Activated T-cell treated with anti-CD3 and anti-CD28 coated beads, Interleukin-2, amount 50 U/mL, for 24 hours (primary cell): ENCODE measurements around the gene APLP2.

Experiments used
- DNase-seq: peaks from one replicate; pipeline ENCODE4 v3.0.0-alpha.2; 2020
- H3K27ac Mint-ChIP-seq: 2 replicates; pipeline ENCODE4 v1.8.0; 2020; ENCODE audit warnings: mild to moderate bottlenecking, mixed read lengths
- H3K27me3 Mint-ChIP-seq: 2 replicates; pipeline ENCODE4 v1.8.0; 2020; ENCODE audit warnings: mixed read lengths
- H3K36me3 Mint-ChIP-seq: 2 replicates; pipeline ENCODE4 v1.8.0; 2020; ENCODE audit warnings: low read depth, mixed read lengths
- H3K4me1 Mint-ChIP-seq: 2 replicates; pipeline ENCODE4 v1.8.0; 2020; ENCODE audit warnings: low read depth, mixed read lengths
- H3K4me3 Mint-ChIP-seq: 2 replicates; pipeline ENCODE4 v1.8.0; 2020; ENCODE audit warnings: mild to moderate bottlenecking, moderate library complexity, mixed read lengths
- H3K9me3 Mint-ChIP-seq: 2 replicates; pipeline ENCODE4 v1.8.0; 2020; ENCODE audit warnings: mixed read lengths

The APLP2 gene

DNA sequence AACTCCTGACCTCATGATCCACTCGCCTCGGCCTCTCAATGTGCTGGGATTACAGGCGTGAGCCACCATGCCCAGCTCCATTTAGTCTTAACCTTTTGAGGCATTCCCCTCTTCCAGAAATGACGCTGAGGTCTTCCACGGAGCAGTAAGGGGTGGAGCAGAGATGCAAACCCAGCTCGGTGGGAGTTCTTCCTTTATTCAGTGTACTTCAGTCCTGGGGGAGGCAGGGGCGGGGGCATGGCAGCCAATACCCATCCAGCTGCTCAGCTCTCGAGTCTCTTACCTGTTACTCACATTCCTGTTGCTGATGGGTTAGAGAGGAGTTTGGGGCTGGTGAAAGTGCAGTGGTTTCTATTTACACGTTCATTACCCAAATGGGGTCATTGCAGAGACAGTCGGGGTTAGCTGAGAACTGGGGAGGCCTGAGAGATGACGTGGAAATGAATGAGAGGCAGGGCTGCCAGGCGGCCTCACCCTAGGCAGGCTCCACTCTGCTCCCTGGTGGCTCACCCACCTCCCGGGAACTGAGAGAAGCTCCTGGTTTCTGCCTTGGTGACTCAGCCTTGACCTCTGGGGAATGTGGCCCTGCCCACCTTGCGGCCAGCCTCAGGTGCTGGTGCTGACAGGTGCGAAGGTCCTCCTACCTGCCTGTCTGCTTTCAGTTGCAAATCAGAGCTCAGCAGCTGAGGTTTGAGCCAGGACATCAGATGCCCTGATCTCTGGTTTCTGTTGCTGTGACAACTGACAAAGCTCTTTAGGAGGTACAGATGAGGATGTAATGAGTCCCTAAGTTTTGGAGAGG is 76.5 kb downstream of the APLP2 start:
- no peaks in the 10 kb centered on the region for H3K9me3 Mint-ChIP-seq
- H3K27me3 Mint-ChIP-seq: no peaks in the 10 kb centered on the region
- peaks cover 34% of the 10 kb centered on the region for H3K36me3 Mint-ChIP-seq
- no peak overlapping the region for H3K4me3 Mint-ChIP-seq
- H3K27ac Mint-ChIP-seq: no peak overlapping the region
- H3K4me1 Mint-ChIP-seq: peaks cover 14% of the 10 kb centered on the region
- DNase-seq: no peak

- Mint-ChIP-seq H3K27me3 (peaks cover under 1% of the 10 kb centered on the region), H3K36me3 (peaks cover 28% of the 10 kb centered on the region), H3K27ac (no peak overlapping the region), H3K4me3 (no peak overlapping the region), H3K9me3 (no peaks in the 10 kb centered on the region), H3K4me1 (peaks cover 14% of the 10 kb centered on the region)
- no peak for DNase-seq
Observed at GRCh38 chr11:130146796-130147195, 77.1 kb downstream of the APLP2 start.

- Mint-ChIP-seq H3K9me3 (no peaks in the 10 kb centered on the region), H3K36me3 (peaks cover 12% of the 10 kb centered on the region), H3K4me1 (peaks cover 14% of the 10 kb centered on the region), H3K4me3 (no peak overlapping the region), H3K27ac (no peak overlapping the region), H3K27me3 (peaks cover 5% of the 10 kb centered on the region)
- DNase-seq: no peak
Observed at GRCh38 chr11:130148796-130149326, 79.2 kb downstream of the APLP2 start.

- H3K27ac Mint-ChIP-seq: no peak overlapping the region
- DNase-seq: no peak
- H3K4me1 Mint-ChIP-seq: peaks cover 14% of the 10 kb centered on the region
Observed at GRCh38 chr11:130150790-130151189, 81.1 kb downstream of the APLP2 start.

GRCh38 chr11:130151196-130151595 is 81.5 kb downstream of the APLP2 start:
- no peak overlapping the region for H3K4me3 Mint-ChIP-seq
- H3K9me3 Mint-ChIP-seq: no peaks in the 10 kb centered on the region
- peaks cover 12% of the 10 kb centered on the region for H3K4me1 Mint-ChIP-seq
- peaks cover 5% of the 10 kb centered on the region for H3K27me3 Mint-ChIP-seq
- H3K27ac Mint-ChIP-seq: no peak overlapping the region
- DNase-seq: no peak
- H3K36me3 Mint-ChIP-seq: no peaks in the 10 kb centered on the region

More at GRCh38 chr11:130150790-130151189, 81.1 kb downstream of the APLP2 start:
- Mint-ChIP-seq H3K36me3 (no peaks in the 10 kb centered on the region), H3K9me3 (no peaks in the 10 kb centered on the region), H3K4me3 (no peak overlapping the region), H3K27me3 (peaks cover 5% of the 10 kb centered on the region)

DNA sequence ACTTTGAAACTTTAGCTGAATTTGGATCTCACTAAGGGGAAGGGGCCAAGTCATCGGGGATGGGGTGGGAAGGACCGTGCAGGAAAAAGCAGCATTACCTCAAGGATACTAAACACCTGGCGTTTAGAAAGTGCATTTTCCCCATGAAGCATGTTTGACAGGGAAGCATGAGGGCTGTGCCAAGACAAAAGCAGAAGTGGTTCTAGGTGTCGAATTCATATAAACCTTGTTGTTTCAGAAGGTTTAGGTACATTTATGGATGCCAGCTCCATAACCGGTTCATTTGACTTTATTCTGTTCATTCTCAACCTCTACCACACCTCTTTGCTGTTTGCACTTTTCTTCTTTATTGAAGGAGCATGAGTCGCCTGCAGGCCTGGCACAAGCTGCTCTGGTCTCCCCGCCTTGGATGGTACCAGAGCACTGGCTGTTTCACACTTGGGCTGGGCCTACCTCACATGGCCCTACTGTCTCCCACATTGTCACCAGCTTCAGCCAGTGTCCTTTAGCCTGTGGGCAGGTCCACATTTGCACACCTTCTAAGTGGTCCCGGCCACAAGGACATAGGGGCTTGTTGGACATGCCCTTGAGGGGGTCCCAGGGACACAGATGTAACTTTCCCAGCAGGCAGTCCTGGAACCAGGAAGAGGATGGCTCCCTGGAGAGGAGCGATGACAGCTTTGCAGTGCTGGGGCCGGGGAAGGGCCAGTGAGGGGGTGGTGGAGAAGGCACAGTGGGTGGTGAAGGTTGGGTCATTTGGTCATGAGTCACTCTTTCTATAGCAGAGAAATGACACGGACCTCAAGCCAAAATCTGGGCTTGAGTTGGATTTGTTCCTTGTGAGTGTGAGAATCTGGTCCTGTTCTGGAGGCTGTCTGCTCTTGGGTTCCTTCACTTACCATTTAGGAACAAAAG is 86.7 kb downstream of the APLP2 start:
- Mint-ChIP-seq H3K27me3 (peaks cover 46% of the 10 kb centered on the region), H3K4me1 (peaks cover 7% of the 10 kb centered on the region), H3K36me3 (no peaks in the 10 kb centered on the region), H3K27ac (no peak overlapping the region), H3K4me3 (no peak overlapping the region), H3K9me3 (no peaks in the 10 kb centered on the region)
- no peak for DNase-seq

DNA sequence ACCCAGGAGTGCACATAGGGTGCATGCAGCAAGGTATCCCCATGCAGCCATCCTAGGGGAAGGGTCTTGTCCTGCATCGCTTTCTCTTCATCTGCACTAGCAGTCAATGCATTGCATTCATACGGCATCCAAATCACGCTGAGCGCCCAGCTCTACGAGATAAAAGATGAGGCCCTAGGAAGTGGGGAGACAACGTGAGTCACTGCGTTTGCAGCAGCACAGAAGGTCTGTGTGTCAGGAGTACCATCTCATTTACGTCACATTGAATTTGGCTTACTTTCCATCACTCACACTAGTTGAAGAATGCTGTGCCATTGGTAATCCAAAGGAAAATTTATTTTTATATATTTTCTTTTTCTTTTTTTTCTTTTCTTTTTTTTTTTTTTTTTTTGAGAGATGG is 87.4 kb downstream of the APLP2 start:
- H3K27me3 Mint-ChIP-seq: peaks cover 50% of the 10 kb centered on the region
- no peaks in the 10 kb centered on the region for H3K36me3 Mint-ChIP-seq
- no peak for DNase-seq
- H3K27ac Mint-ChIP-seq: no peak overlapping the region
- no peak overlapping the region for H3K4me3 Mint-ChIP-seq
- H3K9me3 Mint-ChIP-seq: no peaks in the 10 kb centered on the region
- peaks cover 9% of the 10 kb centered on the region for H3K4me1 Mint-ChIP-seq

DNA sequence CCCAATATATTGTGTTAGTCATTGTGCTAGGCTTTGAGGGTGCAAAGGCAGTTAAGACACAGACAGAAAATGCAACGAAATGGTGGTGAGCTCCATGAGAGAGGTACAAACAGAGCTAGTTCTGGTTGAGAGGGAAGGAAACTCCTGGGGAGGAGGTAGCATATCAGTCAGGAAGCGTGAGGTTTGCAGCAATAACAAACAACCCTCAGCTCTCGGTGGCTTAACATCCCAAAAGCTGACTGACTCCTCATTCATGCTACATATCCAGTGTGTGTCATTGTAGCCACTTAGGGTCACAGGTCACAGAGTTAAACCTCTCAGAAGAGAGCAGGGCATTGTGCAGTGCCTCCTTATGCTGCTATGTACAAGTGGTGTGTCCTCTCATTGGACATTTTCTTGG is 88.1 kb downstream of the APLP2 start:
- no peak for DNase-seq
- peaks cover 55% of the 10 kb centered on the region for H3K27me3 Mint-ChIP-seq
- H3K36me3 Mint-ChIP-seq: no peaks in the 10 kb centered on the region
- H3K4me1 Mint-ChIP-seq: peaks cover 9% of the 10 kb centered on the region
- no peaks in the 10 kb centered on the region for H3K9me3 Mint-ChIP-seq
- H3K27ac Mint-ChIP-seq: no peak overlapping the region
- H3K4me3 Mint-ChIP-seq: no peak overlapping the region

- Mint-ChIP-seq H3K27ac (no peak overlapping the region), H3K36me3 (no peaks in the 10 kb centered on the region), H3K27me3 (peaks cover 68% of the 10 kb centered on the region), H3K4me3 (no peak overlapping the region), H3K9me3 (no peaks in the 10 kb centered on the region), H3K4me1 (peaks cover 10% of the 10 kb centered on the region)
- DNase-seq: no peak
Observed at GRCh38 chr11:130159139-130159538, 89.4 kb downstream of the APLP2 start.

DNA sequence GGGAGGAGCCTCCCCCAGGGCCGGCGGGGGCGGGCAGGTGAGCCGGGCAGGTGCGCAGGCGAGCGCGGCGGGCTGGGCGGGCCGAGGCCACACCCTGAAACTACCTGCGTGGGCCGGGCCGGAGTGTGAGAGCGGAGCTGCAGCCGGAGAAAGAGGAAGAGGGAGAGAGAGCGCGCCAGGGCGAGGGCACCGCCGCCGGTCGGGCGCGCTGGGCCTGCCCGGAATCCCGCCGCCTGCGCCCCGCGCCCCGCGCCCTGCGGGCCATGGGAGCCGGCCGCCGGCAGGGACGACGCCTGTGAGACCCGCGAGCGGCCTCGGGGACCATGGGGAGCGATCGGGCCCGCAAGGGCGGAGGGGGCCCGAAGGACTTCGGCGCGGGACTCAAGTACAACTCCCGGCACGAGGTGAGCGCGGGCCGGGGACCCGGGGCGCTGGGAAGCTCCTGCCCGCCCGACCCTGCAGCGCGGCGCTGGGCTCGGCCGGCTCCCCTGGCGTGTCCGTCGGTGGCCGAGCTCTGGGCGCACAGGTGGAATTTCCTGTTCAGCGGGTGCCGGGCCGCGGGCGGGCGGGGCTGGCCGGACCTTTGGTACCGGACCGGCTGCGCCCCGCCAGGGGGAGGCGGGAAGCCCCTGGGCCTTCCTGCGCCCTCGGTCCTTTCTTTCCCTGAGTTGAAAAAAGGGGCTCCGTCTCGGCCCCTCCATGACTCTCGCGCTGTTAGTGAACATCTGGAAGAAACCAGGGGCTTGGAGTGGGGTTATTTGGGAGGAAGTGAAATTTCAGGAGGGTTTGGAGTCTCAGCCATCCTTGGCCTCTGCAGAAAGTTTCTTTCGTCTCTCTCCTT is 90.2 kb downstream of the APLP2 start, which contains the start of gene ST14:
TSS of gene ST14 (plus strand) at position 126 of the 841 bp plus-strand sequence. CDS start at position 324, 198 bp downstream.
- no peaks in the 10 kb centered on the region for H3K9me3 Mint-ChIP-seq

GRCh38 chr11:130160498-130161155 is 90.9 kb downstream of the APLP2 start:
- no peaks in the 10 kb centered on the region for H3K9me3 Mint-ChIP-seq
- no peak overlapping the region for H3K27ac Mint-ChIP-seq
- peaks cover 10% of the 10 kb centered on the region for H3K4me1 Mint-ChIP-seq
- H3K27me3 Mint-ChIP-seq: peaks cover 78% of the 10 kb centered on the region
- no peaks in the 10 kb centered on the region for H3K36me3 Mint-ChIP-seq
- H3K4me3 Mint-ChIP-seq: peak overlapping the region; percentile 53
- no peak for DNase-seq

More for the DNA sequence above, 90.2 kb downstream of the APLP2 start, which contains the start of gene ST14:
- no peak for DNase-seq
- Mint-ChIP-seq H3K36me3 (no peaks in the 10 kb centered on the region), H3K4me1 (peaks cover 10% of the 10 kb centered on the region), H3K4me3 (peak within 1 kb of the TSS; percentile 53), H3K27ac (no peak within 1 kb of the TSS), H3K27me3 (peaks cover 70% of the 10 kb centered on the region)

- Mint-ChIP-seq H3K9me3 (no peaks in the 10 kb centered on the region), H3K4me1 (peaks cover 10% of the 10 kb centered on the region), H3K27ac (no peak overlapping the region), H3K4me3 (no peak overlapping the region), H3K27me3 (peaks cover 82% of the 10 kb centered on the region), H3K36me3 (no peaks in the 10 kb centered on the region)
- DNase-seq: no peak
Observed at GRCh38 chr11:130161441-130162145, 91.9 kb downstream of the APLP2 start.

DNA sequence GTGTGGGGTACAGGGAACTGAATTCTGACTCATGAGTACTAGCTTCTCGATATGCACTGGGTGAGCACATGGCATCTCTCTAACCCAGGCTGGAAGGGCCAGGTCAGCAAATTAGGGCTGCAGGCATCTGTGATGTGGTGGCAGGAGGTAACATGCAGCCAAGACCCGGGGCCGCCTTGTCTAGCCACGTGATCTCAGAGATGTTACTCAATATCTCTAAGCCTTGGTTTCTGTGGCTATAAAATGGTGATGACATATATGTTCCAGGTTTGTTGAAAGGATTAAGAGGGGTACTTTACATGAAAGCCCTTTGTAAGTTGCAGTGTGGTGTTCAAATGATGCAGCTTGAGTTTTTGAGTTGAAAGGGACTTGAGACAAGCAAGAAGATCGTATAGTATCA is 93.0 kb downstream of the APLP2 start:
- peaks cover 10% of the 10 kb centered on the region for H3K4me1 Mint-ChIP-seq
- H3K27ac Mint-ChIP-seq: no peak overlapping the region
- peaks cover 77% of the 10 kb centered on the region for H3K27me3 Mint-ChIP-seq

More for the DNA sequence above, 93.0 kb downstream of the APLP2 start:
- Mint-ChIP-seq H3K9me3 (no peaks in the 10 kb centered on the region), H3K36me3 (no peaks in the 10 kb centered on the region), H3K4me3 (no peak overlapping the region)
- DNase-seq: no peak
